Activated naive CD4-positive, alpha-beta T cell treated with anti-CD3 and anti-CD28 coated beads for 36 hours (primary cell): ENCODE measurements around the gene RPE65. TPM values are rescaled to one million over a fixed set of nuclear protein-coding genes. Genes with fewer than 3 reads are reported as not detected.
"Not testable (repeated sequence)": the region's sequence is repeated elsewhere in the genome, so short reads cannot be mapped to it uniquely, and the experiment has no call there.

Experiments
- CTCF ChIA-PET: fragments of 350-600 bp; sonication (Branson Sonifier 250); formaldehyde crosslinking; loops from one replicate; lab custom pipeline; 2021; ENCODE audit warnings: antibody characterized with exemption; lab: Charles Lee
- DNase-seq: peaks from one replicate; pipeline ENCODE4 v3.0.0-alpha.2; 2020
- H3K27ac Mint-ChIP-seq: one replicate; pipeline ENCODE4 v1.8.0; 2021; ENCODE audit warnings: mild to moderate bottlenecking, mixed read lengths
- H3K27me3 Mint-ChIP-seq: one replicate; pipeline ENCODE4 v1.8.0; 2021; ENCODE audit warnings: low read depth, mixed read lengths
- H3K36me3 Mint-ChIP-seq: one replicate; pipeline ENCODE4 v1.8.0; 2021; ENCODE audit warnings: low read depth, mixed read lengths
- H3K4me1 Mint-ChIP-seq: one replicate; pipeline ENCODE4 v1.8.0; 2021; ENCODE audit warnings: low read depth, mixed read lengths
- H3K4me3 Mint-ChIP-seq: one replicate; pipeline ENCODE4 v1.8.0; 2021; ENCODE audit warnings: mild to moderate bottlenecking, moderate library complexity, mixed read lengths
- H3K9me3 Mint-ChIP-seq: one replicate; pipeline ENCODE4 v1.8.0; 2021; ENCODE audit warnings: mixed read lengths
- intact Hi-C: fragments of 100-400 bp; cut with micrococcal nuclease; formaldehyde crosslinking; loops from one replicate; pipeline ENCODE4 v1.15.1; 2023
- total RNA-seq, 2 experiments: library from RNA; stranded (reverse); gene quantifications; one replicate each; pipeline ENCODE4 v1.2.3, GENCODE V29; 2021

RPE65 gene
- total RNA-seq, 2 experiments from 2014 or later: not detected

DNA sequence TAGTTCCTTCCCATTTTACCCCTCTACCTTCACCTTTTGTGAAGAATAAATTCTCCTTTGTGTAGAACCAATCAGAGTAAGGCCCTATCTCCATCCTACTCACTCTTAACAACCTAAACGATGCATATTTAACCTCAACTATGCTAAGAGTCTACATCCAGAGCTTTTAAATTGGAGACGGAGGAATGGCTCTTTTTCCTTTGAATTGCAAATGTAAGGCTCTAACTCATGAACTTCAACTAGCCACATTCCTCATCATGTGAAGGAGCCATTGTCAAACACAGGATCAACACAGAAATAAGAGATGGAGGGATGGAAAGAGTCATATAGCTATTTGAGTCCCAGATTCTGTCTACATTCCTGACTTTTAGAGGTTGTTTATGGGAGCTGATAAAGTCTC is 28.9 kb upstream of the RPE65 start:
- CTCF ChIA-PET: interaction anchor here (0.7 kb wide), 2 partner anchors 35 to 1626 kb away, joined by 3 read pairs; no protein-coding TSS in a partner anchor
- intact Hi-C loops: no loop called here
- Mint-ChIP-seq H3K36me3 (no peaks in the 10 kb centered on the region), H3K4me1 (no peaks in the 10 kb centered on the region), H3K4me3 (no peak overlapping the region), H3K9me3 (no peaks in the 10 kb centered on the region), H3K27ac (no peak overlapping the region), H3K27me3 (no peaks in the 10 kb centered on the region)
- no peak for DNase-seq

GRCh38 chr1:68476626-68477025 is 26.9 kb upstream of the RPE65 start:
- H3K4me3 Mint-ChIP-seq, H3K9me3 Mint-ChIP-seq, intact Hi-C loops, H3K27me3 Mint-ChIP-seq, H3K27ac Mint-ChIP-seq, DNase-seq, CTCF ChIA-PET, H3K36me3 Mint-ChIP-seq, H3K4me1 Mint-ChIP-seq: not testable (repeated sequence)

- Mint-ChIP-seq H3K4me1 (no peaks in the 10 kb centered on the region), H3K27me3 (no peaks in the 10 kb centered on the region), H3K4me3 (no peak overlapping the region), H3K27ac (no peak overlapping the region), H3K9me3 (peaks cover 2% of the 10 kb centered on the region), H3K36me3 (no peaks in the 10 kb centered on the region)
- CTCF ChIA-PET: no interaction called here
- intact Hi-C loops: no loop called here
- DNase-seq: no peak
Observed at GRCh38 chr1:68473060-68473459, 23.3 kb upstream of the RPE65 start.

- no peak overlapping the region for H3K4me3 Mint-ChIP-seq
- H3K9me3 Mint-ChIP-seq: peaks cover 2% of the 10 kb centered on the region
- H3K36me3 Mint-ChIP-seq: no peaks in the 10 kb centered on the region
- DNase-seq: no peak
- no peak overlapping the region for H3K27ac Mint-ChIP-seq
- H3K4me1 Mint-ChIP-seq: no peaks in the 10 kb centered on the region
- intact Hi-C loops: no loop called here
- peaks cover 3% of the 10 kb centered on the region for H3K27me3 Mint-ChIP-seq
- CTCF ChIA-PET: no interaction called here
Observed at GRCh38 chr1:68470388-68470970, 20.7 kb upstream of the RPE65 start.

DNA sequence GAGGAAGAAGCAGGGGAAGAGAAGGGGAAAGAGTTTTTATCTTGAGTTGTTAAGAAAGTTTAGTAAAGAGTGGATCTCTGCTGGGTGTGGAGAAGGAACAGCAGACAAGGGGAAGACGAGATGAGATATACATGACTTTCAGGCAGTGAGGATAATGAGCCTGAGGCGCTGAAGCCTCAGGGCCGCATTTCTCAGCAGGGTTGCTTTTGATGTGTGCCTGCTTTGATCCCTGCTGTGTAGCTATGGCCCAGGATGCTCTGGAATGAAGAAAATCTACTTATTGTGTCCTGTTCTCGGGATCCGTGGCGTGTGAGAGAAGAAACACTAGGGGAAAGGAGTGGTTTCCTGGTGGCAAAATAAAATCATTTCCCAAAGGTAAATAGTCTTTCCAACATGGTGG is 15.1 kb upstream of the RPE65 start:
- no peak overlapping the region for H3K27ac Mint-ChIP-seq
- intact Hi-C loops: no loop called here
- H3K36me3 Mint-ChIP-seq: no peaks in the 10 kb centered on the region
- peaks cover 3% of the 10 kb centered on the region for H3K27me3 Mint-ChIP-seq
- peaks cover 17% of the 10 kb centered on the region for H3K9me3 Mint-ChIP-seq
- H3K4me1 Mint-ChIP-seq: no peaks in the 10 kb centered on the region
- DNase-seq: no peak
- no peak overlapping the region for H3K4me3 Mint-ChIP-seq
- CTCF ChIA-PET: no interaction called here

- Mint-ChIP-seq H3K4me1 (no peaks in the 10 kb centered on the region), H3K9me3 (peaks cover 17% of the 10 kb centered on the region), H3K27ac (no peak overlapping the region), H3K4me3 (no peak overlapping the region), H3K27me3 (no peaks in the 10 kb centered on the region), H3K36me3 (no peaks in the 10 kb centered on the region)
- no peak for DNase-seq
- CTCF ChIA-PET: no interaction called here
- intact Hi-C loops: no loop called here
Observed at GRCh38 chr1:68460935-68461334, 11.2 kb upstream of the RPE65 start.

DNA sequence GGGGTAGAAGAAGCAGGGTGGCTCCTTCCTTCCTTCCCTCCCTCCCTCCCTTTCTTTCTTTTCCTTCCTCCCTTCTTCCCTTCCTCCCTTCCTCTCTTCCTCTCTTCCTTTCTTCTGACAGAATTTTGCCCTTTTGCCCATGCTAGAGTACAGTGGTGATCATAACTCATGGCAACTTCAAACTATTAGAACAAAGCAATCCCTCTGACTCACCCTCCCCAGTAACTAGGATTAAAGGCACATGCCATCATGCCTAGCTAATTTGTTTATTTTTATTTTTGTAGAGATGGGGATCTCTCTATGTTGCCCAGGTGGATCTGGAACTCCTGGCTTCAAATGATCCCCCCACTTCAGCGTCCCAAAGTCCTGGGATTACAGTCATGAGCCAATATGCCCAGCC is 10.0 kb upstream of the RPE65 start:
- no peaks in the 10 kb centered on the region for H3K27me3 Mint-ChIP-seq
- H3K4me1 Mint-ChIP-seq: no peaks in the 10 kb centered on the region
- peaks cover 13% of the 10 kb centered on the region for H3K9me3 Mint-ChIP-seq
- H3K36me3 Mint-ChIP-seq: no peaks in the 10 kb centered on the region
- H3K4me3 Mint-ChIP-seq: no peak overlapping the region
- DNase-seq: no peak
- intact Hi-C loops: no loop called here
- CTCF ChIA-PET: no interaction called here
- H3K27ac Mint-ChIP-seq: no peak overlapping the region

DNA sequence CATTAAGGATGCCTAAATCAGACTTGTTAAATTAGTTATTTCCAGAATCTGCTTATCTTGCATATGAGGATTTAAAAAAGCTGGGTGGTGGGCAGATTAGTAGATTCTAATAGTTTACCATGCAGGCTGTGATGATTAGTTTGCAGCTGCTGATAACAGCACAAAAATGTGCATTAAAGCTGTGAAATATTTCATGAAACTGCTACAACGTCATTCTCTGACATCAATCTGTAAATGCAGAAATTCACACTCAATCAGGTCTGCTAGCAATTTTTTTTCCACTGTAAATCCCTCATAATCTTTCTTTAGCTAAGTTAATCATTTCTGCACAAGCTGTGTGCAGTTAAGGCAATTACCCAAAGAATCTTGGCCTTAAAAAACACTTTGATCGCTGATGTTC is 9.3 kb upstream of the RPE65 start:
- H3K9me3 Mint-ChIP-seq: peaks cover 6% of the 10 kb centered on the region
- H3K27me3 Mint-ChIP-seq: no peaks in the 10 kb centered on the region
- intact Hi-C loops: no loop called here
- no peak overlapping the region for H3K27ac Mint-ChIP-seq
- no peak overlapping the region for H3K4me3 Mint-ChIP-seq
- CTCF ChIA-PET: no interaction called here
- H3K4me1 Mint-ChIP-seq: no peaks in the 10 kb centered on the region
- no peak for DNase-seq
- no peaks in the 10 kb centered on the region for H3K36me3 Mint-ChIP-seq

DNA sequence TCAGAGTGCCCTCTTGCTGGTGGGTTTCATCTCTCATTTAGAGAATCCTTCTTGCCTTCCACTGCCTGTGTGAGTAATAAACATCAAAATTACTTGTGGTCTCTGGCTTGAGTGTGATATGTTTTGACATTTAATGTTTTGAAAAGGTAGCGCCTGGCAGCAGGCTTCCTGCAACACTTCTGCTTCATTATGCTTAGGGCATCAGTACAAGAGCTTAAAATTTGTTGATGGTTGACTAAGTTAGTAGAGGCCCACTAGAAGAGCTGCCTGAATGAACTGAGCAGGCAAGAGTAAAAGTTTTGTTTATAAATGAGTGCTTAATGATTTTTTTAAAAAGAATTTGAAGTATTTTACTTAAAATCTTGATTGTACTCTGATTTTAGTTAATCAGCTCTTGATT is 6.4 kb upstream of the RPE65 start:
- intact Hi-C loops: no loop called here
- no peak for DNase-seq
- CTCF ChIA-PET: interaction anchor here (1.4 kb wide), 1 partner anchor 13 kb away, joined by 3 read pairs; no protein-coding TSS in a partner anchor
- no peaks in the 10 kb centered on the region for H3K27me3 Mint-ChIP-seq
- H3K4me3 Mint-ChIP-seq: no peak overlapping the region
- H3K9me3 Mint-ChIP-seq: no peaks in the 10 kb centered on the region
- H3K4me1 Mint-ChIP-seq: no peaks in the 10 kb centered on the region
- no peaks in the 10 kb centered on the region for H3K36me3 Mint-ChIP-seq
- no peak overlapping the region for H3K27ac Mint-ChIP-seq

DNA sequence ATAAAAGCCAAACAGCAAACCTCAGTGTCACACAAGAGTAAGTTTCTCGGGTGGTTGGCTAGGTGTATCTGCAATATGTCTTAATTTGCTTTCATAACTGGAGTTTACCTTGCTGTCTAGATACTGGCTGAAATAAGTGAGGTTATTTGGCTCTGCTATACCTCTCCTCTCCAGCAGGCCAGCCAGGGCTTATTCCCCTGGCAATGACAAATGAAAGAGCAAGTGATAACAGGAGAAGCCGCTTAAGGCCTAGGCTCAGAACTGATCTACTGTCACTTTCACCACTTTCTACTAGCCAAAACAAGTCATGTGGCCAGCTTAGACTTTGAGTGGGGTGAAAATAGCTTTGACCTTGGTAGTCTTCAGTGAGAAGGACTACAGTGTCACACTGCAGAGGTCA is 4.8 kb upstream of the RPE65 start:
- intact Hi-C loops: no loop called here
- no peak for DNase-seq
- no peaks in the 10 kb centered on the region for H3K4me1 Mint-ChIP-seq

GRCh38 chr1:68453060-68453670 is 3.4 kb upstream of the RPE65 start:
- Mint-ChIP-seq H3K4me1 (no peaks in the 10 kb centered on the region), H3K27ac (no peak overlapping the region), H3K27me3 (no peaks in the 10 kb centered on the region), H3K36me3 (no peaks in the 10 kb centered on the region), H3K4me3 (no peak overlapping the region), H3K9me3 (no peaks in the 10 kb centered on the region)
- intact Hi-C loops: no loop called here
- no peak for DNase-seq
- CTCF ChIA-PET: no interaction called here

More for the DNA sequence above, 4.8 kb upstream of the RPE65 start:
- no peak overlapping the region for H3K27ac Mint-ChIP-seq
- CTCF ChIA-PET: no interaction called here
- no peaks in the 10 kb centered on the region for H3K9me3 Mint-ChIP-seq
- no peaks in the 10 kb centered on the region for H3K27me3 Mint-ChIP-seq
- no peaks in the 10 kb centered on the region for H3K36me3 Mint-ChIP-seq
- H3K4me3 Mint-ChIP-seq: no peak overlapping the region

DNA sequence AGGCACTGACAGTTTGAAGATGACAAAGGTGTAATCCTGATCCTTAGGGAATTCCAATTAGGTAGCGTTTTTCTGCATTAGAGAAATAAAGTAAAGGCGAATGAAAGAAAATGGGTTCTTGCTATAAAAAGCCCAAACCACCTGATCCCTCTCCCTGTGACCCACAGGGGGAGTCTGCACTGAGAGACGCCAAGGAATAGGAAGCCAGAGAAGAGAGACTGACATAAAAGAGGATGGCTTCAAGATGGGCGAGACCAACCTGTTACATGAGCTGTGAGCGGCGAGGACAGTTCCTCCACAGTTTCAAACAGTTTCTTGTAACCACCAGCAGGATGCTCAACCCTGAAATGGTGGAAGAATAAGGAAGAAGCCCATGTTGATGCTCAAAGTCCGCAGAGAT is 1.4 kb downstream of the RPE65 start:
- no peak overlapping the region for H3K4me3 Mint-ChIP-seq
- no peak for DNase-seq
- H3K4me1 Mint-ChIP-seq: no peaks in the 10 kb centered on the region
- intact Hi-C loops: no loop called here
- CTCF ChIA-PET: no interaction called here
- peaks cover 2% of the 10 kb centered on the region for H3K27me3 Mint-ChIP-seq
- no peaks in the 10 kb centered on the region for H3K36me3 Mint-ChIP-seq
- H3K27ac Mint-ChIP-seq: no peak overlapping the region
- H3K9me3 Mint-ChIP-seq: no peaks in the 10 kb centered on the region

DNA sequence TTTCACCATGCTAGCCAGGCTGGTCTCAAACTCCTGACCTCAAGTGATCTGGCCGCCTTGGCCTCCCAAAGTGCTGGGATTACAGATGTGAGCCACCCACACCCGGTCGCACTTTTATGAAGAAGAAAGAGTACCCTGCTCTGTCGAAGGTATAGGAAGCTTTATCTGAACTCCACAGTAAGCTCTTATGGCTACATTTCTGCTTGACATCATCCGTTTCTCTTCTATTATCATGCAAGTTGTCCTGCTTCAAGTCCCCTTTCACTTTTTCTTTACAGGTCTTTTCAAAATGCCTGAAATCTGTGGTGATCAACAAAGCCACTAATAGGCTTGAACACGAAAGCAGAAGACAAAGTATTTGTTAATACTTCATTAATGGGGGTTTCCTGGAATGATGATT is 4.0 kb downstream of the RPE65 start:
- Mint-ChIP-seq H3K9me3 (no peaks in the 10 kb centered on the region), H3K36me3 (no peaks in the 10 kb centered on the region), H3K27ac (no peak overlapping the region), H3K4me3 (no peak overlapping the region), H3K4me1 (no peaks in the 10 kb centered on the region), H3K27me3 (peaks cover 2% of the 10 kb centered on the region)
- CTCF ChIA-PET: interaction anchor here (0.6 kb wide), 1 partner anchor 160 kb away, joined by 3 read pairs; no protein-coding TSS in a partner anchor
- intact Hi-C loops: no loop called here
- no peak for DNase-seq
